ENCODE measurements around the gene STBD1. TPM values are rescaled to one million over a fixed set of nuclear protein-coding genes. Genes with fewer than 3 reads are reported as not detected.

STBD1 gene
- total and polyA plus RNA-seq, 9 of the 15 experiments (the other 6 are each of a cell fraction or from before 2014, with no cell fraction given): 0.08 to 0.64 (median 0.27) TPM; not detected in 2

- TF ChIP-seq ELF2 (CRISPR knock-in tag; IDR thresholded peaks at IDR 0.05) (no peak), YY1 (IDR thresholded peaks at IDR 0.05; ENCODE audit: borderline replicate concordance in 1 of 3, control insufficient read depth in 1 of 3, extremely low read depth in 1 of 3, insufficient read depth in 3 of 3, insufficient read length in 1 of 3, insufficient replicate concordance in 2 of 3, low read depth in 1 of 3, low read length in 2 of 3) (no peak), CTBP1 (IDR thresholded peaks at IDR 0.05; ENCODE audit: borderline replicate concordance) (peak; percentile 78; the same call in 1 of the 2 replicates), ZC3H8 (IDR thresholded peaks at IDR 0.05) (no peak), ZNF592 (IDR thresholded peaks at IDR 0.05) (peak; percentile 75), MEF2D (tag; conservative IDR thresholded peaks at IDR 0.05; ENCODE audit: low read depth) (peak; percentile 88), RBM22 (IDR thresholded peaks at IDR 0.05; ENCODE audit: low read depth, low read length, poor library complexity, severe bottlenecking) (no peak), ZNF551 (CRISPR knock-in tag; IDR thresholded peaks at IDR 0.05) (no peak), MAFK (IDR thresholded peaks at IDR 0.05; ENCODE audit: low read length) (peak; percentile 70; the same call in 1 of the 2 replicates), ARID1B (IDR thresholded peaks at IDR 0.05) (peak; percentile 97), MAZ (CRISPR knock-in tag; conservative IDR thresholded peaks at IDR 0.05 in 1 of 2, IDR thresholded peaks at IDR 0.05 in 1 of 2) (peak in 1 of 2 experiments; percentile 20; a peak in 1 of 4 replicates), ZKSCAN8 (CRISPR knock-in tag; IDR thresholded peaks at IDR 0.05) (no peak), EHMT2 (IDR thresholded peaks at IDR 0.05) (peak; percentile 38; the same call in 1 of the 2 replicates), BRF1 (IDR thresholded peaks at IDR 0.05; ENCODE audit: borderline replicate concordance, extremely low read depth, insufficient read length) (no peak), ZSCAN29 (IDR thresholded peaks at IDR 0.05) (no peak), TCF3 (CRISPR knock-in tag; IDR thresholded peaks at IDR 0.05) (peak; percentile 97), XRCC3 (IDR thresholded peaks at IDR 0.05) (no peak), ZNF140 (CRISPR knock-in tag; IDR thresholded peaks at IDR 0.05) (no peak), ZNF212 (CRISPR knock-in tag; IDR thresholded peaks at IDR 0.05) (no peak), HDGF (IDR thresholded peaks at IDR 0.05) (no peak), BMI1 (IDR thresholded peaks at IDR 0.05; ENCODE audit: low read length) (no peak), DACH1 (IDR thresholded peaks at IDR 0.05; ENCODE audit: partially characterized antibody) (peak; percentile 79), TARDBP (IDR thresholded peaks at IDR 0.05) (no peak)
- TF ChIP-seq, protein P1, sequence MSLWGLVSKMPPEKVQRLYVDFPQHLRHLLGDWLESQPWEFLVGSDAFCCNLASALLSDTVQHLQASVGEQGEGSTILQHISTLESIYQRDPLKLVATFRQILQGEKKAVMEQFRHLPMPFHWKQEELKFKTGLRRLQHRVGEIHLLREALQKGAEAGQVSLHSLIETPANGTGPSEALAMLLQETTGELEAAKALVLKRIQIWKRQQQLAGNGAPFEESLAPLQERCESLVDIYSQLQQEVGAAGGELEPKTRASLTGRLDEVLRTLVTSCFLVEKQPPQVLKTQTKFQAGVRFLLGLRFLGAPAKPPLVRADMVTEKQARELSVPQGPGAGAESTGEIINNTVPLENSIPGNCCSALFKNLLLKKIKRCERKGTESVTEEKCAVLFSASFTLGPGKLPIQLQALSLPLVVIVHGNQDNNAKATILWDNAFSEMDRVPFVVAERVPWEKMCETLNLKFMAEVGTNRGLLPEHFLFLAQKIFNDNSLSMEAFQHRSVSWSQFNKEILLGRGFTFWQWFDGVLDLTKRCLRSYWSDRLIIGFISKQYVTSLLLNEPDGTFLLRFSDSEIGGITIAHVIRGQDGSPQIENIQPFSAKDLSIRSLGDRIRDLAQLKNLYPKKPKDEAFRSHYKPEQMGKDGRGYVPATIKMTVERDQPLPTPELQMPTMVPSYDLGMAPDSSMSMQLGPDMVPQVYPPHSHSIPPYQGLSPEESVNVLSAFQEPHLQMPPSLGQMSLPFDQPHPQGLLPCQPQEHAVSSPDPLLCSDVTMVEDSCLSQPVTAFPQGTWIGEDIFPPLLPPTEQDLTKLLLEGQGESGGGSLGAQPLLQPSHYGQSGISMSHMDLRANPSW (CRISPR knock-in tag; IDR thresholded peaks at IDR 0.05): no peak
Measured at GRCh38 chr4:76301068-76301774, 5.3 kb upstream of the STBD1 start (continued).
